Mesothelial cell of epicardium (in vitro differentiated cells): ENCODE measurements around the gene TMEM14C. TPM values are rescaled to one million over a fixed set of nuclear protein-coding genes. Genes with fewer than 3 reads are reported as not detected.
"Not testable (repeated sequence)": the region's sequence is repeated elsewhere in the genome, so short reads cannot be mapped to it uniquely, and the experiment has no call there.

ENCODE experiments used
- DNase-seq, 2 experiments: peaks; one replicate each; pipeline ENCODE4 v3.0.0; 2021; ENCODE audit warnings: low spot score in 2 of 2; ENCODE audit not compliant: unreplicated experiment in 2 of 2
- H3K27ac Mint-ChIP-seq: 2 replicates; pipeline ENCODE4 v1.8.0; 2021; ENCODE audit warnings: mixed read lengths
- H3K27me3 Mint-ChIP-seq: 2 replicates; pipeline ENCODE4 v1.8.0; 2021; ENCODE audit warnings: low read depth, mixed read lengths
- H3K36me3 Mint-ChIP-seq: 2 replicates; pipeline ENCODE4 v1.8.0; 2021; ENCODE audit warnings: mixed read lengths
- H3K4me1 Mint-ChIP-seq: 2 replicates; pipeline ENCODE4 v1.8.0; 2021; ENCODE audit warnings: mixed read lengths
- H3K4me3 Mint-ChIP-seq: 2 replicates; pipeline ENCODE4 v1.8.0; 2021; ENCODE audit warnings: mild to moderate bottlenecking, moderate library complexity, mixed read lengths
- H3K9me3 Mint-ChIP-seq: 2 replicates; pipeline ENCODE4 v1.8.0; 2021; ENCODE audit warnings: mixed read lengths
- total RNA-seq: library from RNA; stranded (reverse); gene quantifications from 3 replicates; pipeline ENCODE4 v1.2.1, GENCODE V29; 2021
- TF ChIP-seq, protein P1 (sequence below): fragments of 200-600 bp; sonication (generic); IDR thresholded peaks from one replicate; pipeline ENCODE4 v1.5.0; 2021; ENCODE audit warnings: antibody characterized with exemption; ENCODE audit not compliant: unreplicated experiment

TMEM14C gene
- total RNA-seq, 1 donor from 2014 or later, result 74.4 TPM

DNA sequence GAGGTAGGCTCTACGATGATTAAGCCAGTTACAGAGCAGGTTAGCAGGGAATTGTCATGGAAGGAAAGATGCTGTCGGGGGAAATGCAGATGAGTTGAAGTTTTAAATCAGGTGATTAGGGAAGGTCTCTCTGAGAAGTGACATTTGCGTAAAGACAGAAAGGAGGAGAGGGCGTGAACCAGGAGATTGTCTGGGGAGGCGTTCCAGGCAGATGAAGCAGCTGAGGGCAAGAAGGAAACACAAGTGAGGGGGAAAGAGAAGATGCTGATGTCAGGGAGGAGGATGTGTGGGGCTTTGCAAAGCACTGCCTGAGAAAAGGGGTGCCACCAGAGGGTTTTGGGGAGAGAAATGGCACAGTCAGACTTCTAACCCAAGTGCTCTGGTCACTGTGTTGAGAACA, 22.2 kb downstream of the TMEM14C start:
- TF ChIP-seq, protein P1, sequence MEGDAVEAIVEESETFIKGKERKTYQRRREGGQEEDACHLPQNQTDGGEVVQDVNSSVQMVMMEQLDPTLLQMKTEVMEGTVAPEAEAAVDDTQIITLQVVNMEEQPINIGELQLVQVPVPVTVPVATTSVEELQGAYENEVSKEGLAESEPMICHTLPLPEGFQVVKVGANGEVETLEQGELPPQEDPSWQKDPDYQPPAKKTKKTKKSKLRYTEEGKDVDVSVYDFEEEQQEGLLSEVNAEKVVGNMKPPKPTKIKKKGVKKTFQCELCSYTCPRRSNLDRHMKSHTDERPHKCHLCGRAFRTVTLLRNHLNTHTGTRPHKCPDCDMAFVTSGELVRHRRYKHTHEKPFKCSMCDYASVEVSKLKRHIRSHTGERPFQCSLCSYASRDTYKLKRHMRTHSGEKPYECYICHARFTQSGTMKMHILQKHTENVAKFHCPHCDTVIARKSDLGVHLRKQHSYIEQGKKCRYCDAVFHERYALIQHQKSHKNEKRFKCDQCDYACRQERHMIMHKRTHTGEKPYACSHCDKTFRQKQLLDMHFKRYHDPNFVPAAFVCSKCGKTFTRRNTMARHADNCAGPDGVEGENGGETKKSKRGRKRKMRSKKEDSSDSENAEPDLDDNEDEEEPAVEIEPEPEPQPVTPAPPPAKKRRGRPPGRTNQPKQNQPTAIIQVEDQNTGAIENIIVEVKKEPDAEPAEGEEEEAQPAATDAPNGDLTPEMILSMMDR, result no peak
- no peaks in the 10 kb centered on the region for H3K27me3 Mint-ChIP-seq
- H3K27ac Mint-ChIP-seq, result no peak overlapping the region
- H3K36me3 Mint-ChIP-seq, result peaks cover 3% of the 10 kb centered on the region
- H3K9me3 Mint-ChIP-seq, result no peaks in the 10 kb centered on the region
- H3K4me3 Mint-ChIP-seq, result no peak overlapping the region
- H3K4me1 Mint-ChIP-seq, result peaks cover 23% of the 10 kb centered on the region
- DNase-seq, result no peak

DNA sequence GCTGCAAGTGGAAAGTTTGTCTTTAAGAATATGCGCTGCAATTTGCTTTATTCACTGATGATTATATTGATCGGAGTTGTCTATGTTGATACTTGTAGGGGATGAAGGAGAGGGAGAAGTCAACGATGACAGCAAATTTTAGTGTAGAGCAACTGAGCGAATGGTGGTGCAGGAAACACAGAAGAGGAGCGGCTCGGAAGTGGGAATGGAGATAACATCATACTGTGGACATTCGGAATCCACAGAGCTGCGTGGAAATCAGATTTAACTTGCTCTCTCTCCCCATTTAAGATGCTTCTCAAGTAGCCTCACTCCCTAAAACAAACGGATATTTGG, 24.0 kb downstream of the TMEM14C start:
- H3K27me3 Mint-ChIP-seq, result no peaks in the 10 kb centered on the region
- no peaks in the 10 kb centered on the region for H3K36me3 Mint-ChIP-seq
- H3K4me3 Mint-ChIP-seq, result peak overlapping the region; percentile 96
- no peak for DNase-seq
- TF ChIP-seq, protein P1, result no peak
- H3K9me3 Mint-ChIP-seq, result no peaks in the 10 kb centered on the region
- peaks cover 27% of the 10 kb centered on the region for H3K4me1 Mint-ChIP-seq
- peak overlapping the region; percentile 97 for H3K27ac Mint-ChIP-seq

DNA sequence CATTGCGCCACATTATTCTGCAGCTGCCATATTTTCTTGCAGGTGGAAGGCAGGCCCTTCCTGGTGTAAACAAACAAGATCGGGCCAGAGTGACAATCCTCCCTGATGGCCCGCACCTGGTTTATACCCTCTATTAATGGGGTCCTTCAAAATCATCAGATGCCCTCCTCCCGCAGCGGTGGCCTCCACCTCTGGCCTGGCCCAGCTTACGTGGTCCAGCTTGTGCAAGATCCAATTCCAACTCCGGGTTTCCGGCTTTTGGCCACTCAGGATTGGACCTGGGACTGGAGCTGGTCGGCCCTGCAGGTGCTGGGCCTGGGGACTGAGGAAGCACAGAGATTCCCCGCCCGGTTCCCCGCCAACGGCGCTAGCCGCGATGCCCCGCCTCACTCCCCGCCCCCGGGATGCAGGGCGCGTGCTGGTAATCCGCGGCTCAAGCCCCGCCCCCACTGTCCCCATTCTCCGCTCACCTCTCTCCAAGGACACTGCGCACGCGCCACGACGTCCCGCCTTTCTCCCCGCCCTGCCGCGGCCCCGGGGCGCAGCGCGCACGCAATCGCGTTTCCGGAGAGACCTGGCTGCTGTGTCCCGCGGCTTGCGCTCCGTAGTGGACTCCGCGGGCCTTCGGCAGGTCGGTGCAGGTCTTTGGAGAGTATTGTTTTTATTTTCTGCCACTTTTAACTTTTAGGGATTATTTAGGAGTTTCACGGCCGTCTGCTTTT, 24.5 kb downstream of the TMEM14C start, which contains the start of gene TMEM14B:
Gene TMEM14B, plus strand, starts transcription at position 555 of the 722 bp plus-strand sequence. CDS start 1,441 bp downstream, outside the sequence.
- no peaks in the 10 kb centered on the region for H3K27me3 Mint-ChIP-seq
- no peaks in the 10 kb centered on the region for H3K9me3 Mint-ChIP-seq
- H3K4me3 Mint-ChIP-seq, result peak within 1 kb of the TSS; percentile 96
- H3K4me1 Mint-ChIP-seq, result peaks cover 27% of the 10 kb centered on the region
- H3K36me3 Mint-ChIP-seq, result no peaks in the 10 kb centered on the region
- TF ChIP-seq, protein P1, result no peak
- peak; percentile 99 to 100 for DNase-seq
- peak within 1 kb of the TSS; percentile 97 for H3K27ac Mint-ChIP-seq

DNA sequence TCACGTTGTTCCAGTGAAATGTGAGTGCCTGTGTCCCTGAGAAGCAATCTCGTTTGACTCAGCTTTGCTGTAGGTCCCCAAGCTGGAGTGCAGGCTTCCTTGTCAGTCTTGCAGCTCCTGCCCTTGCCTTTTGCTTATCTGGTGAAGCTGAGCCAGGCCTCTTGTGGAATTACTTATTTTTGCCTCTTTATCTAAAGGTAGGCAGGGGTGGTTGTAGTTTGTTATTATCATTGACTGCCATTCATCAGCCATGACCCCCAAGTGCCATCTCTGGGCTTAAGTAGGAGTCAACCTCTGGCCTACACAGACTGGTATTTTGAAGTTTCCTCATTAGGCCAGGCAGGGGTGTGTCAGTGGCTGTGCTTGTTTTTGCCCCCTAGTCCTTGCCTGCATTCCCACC, 26.9 kb downstream of the TMEM14C start:
- DNase-seq, result no peak
- Mint-ChIP-seq H3K4me3 (peak overlapping the region; percentile 96), H3K27me3 (no peaks in the 10 kb centered on the region), H3K27ac (peak overlapping the region; percentile 86), H3K4me1 (peaks cover 27% of the 10 kb centered on the region), H3K9me3 (no peaks in the 10 kb centered on the region), H3K36me3 (peaks cover 14% of the 10 kb centered on the region)
- TF ChIP-seq, protein P1, result no peak

GRCh38 chr6:10750568-10750967, 27.7 kb downstream of the TMEM14C start:
- Mint-ChIP-seq H3K4me1 (peaks cover 27% of the 10 kb centered on the region), H3K27ac (peak overlapping the region; percentile 86), H3K36me3 (peaks cover 21% of the 10 kb centered on the region)
- not testable (repeated sequence) for H3K9me3 Mint-ChIP-seq, DNase-seq, H3K27me3 Mint-ChIP-seq, H3K4me3 Mint-ChIP-seq

- peaks cover 26% of the 10 kb centered on the region for H3K36me3 Mint-ChIP-seq
- H3K4me3 Mint-ChIP-seq, result not testable (repeated sequence)
Observed at GRCh38 chr6:10751757-10752156, 28.9 kb downstream of the TMEM14C start.

More at GRCh38 chr6:10751757-10752156, 28.9 kb downstream of the TMEM14C start:
- not testable (repeated sequence) for H3K9me3 Mint-ChIP-seq, H3K27ac Mint-ChIP-seq, H3K27me3 Mint-ChIP-seq, DNase-seq
- H3K4me1 Mint-ChIP-seq, result peaks cover 25% of the 10 kb centered on the region
